Measurements from ENCODE around the gene ADCY6.
"Not testable (repeated sequence)": the region's sequence is repeated elsewhere in the genome, so short reads cannot be mapped to it uniquely, and the experiment has no call there.

ADCY6 gene

DNA sequence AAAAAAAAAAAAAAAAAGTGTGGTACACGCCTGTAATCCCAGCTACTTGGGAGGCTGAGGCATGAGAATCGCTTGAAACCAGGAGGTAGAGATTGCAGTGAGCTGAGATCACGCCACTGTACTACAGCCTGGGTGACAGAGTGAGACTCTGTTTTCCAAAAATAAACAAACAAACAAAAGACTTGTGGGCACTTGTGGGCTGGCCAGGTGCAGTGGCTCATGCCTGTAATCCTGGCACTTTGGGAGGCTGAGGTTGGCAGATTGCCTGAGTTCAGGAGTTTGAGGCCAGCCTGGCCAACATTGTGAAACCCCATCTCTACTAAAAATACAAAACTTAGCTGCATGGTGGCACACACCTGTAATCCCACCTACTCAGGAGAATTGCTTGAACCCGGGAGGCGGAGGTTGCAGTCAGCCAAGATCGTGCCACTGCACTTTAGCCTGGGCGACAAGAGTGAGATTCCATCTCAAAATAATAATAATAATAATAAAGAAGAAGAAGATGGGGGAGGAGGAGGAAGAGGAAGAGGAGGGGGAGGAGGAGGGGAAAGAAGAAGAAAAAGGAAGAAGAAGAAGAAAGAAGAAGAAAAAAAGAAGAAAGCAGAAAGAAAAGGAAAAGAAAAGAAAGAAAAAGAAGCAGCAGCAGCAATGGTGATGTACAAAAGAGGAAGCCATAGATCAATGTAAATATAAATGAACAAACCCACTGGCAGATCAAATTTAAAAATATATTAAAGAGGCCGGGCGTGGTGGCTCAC, 44.5 kb downstream of the ADCY6 start:
- DNase-seq, result no peak

DNA sequence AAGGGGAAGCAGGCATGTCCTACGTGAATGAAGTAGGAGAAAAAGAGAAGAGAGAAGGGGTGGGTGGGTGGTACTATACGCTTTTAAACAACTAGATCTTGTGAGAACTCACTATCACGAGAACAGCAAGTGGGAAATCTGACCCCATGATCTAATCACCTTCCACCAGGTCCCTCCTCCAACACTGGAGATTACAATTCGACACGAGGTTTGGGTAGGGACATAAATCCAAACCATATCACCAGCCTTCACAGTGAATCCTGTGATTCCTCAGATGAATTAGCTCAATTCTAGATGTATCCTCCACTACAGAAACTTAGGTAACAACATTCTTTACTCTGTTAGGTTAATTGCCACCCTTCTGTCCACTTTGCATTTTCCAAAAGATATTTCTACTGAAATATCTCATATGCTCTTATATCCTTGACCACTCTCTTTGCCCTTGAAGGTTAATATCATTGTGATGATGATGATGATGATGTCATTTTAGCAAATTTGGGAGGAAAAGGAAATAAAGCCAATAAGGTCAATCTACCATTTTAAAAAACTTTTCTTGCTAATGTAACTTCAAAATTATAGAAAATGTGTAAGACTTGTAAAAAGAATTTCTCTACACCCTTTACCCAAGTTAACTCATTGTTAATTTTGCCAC, 49.1 kb downstream of the ADCY6 start:
- DNase-seq, result no peak

DNA sequence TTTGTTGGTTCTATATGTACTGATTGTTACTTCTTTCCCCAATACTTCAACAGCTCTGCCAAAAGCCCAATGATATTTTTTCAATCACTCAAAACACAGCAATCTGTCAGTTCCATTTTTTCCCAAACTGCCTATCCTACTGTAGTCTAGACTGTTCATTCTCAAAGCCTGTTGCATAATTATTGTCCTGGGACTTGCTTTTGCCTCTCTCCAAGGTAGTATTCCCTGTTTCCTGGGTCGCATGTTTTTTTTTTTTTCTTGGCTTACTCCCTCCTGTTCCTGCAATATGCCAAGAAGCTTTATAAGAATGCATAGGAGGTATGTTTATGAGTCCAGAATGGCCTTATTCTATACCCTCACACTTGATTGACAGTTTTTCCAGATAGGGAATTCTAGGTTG, 52.4 kb downstream of the ADCY6 start:
- DNase-seq, result no peak

DNA sequence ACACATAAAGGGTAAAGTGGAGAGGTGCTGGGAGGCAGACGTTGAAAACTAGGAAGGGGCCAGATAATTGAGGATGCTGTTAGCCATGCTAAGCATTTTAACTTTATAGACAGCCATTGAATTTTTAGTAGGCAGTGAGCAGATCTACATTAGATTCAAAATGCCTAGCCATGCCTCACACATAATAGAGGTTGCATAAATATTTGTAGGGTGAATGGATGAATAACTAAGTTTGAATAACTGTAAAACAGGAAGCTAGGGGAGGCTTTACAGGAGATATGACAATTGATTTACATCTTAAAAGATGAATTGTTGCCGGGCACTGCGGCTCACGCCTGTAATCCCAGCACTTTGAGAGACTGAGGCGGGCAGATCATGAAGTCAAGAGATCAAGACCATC, 60.1 kb downstream of the ADCY6 start:
- DNase-seq, result no peak

DNA sequence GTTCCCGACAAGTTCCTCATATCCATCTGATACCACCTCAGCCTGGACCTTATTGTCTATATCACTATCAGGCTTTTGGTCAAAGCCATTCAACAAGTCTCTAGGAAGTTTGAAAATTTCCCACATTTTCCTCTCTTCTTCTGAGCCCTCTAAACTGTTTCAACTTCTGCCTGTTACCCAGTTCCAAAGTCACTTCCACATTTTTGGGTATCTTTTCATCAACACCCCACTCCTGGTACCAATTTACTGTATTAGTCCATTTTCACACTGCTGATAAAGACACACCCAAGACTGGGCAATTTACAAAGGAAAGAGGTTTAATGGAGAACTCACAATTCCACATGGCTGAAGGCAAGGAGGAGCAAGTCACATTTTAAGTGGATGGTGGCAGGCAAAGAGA, 68.2 kb downstream of the ADCY6 start:
- DNase-seq, result not testable (repeated sequence)

DNA sequence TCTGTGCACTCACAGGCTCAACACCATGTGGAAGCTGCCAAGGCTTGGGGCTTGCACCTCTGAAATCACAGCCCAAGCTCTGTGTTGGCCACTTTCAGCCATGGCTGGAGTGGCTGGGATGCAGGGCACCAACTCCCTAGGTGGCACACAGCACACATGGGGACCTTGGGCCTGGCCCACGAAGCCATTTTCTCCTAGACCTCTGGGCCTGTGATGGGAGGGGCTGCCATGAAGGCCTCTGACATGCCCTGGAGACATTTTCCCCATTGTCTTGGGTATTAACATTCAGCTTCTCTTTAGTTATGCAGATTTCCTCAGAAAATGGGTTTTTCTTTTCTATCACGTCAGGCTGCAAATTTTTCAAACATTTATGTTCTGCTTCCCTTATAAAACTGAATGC, 68.7 kb downstream of the ADCY6 start:
- DNase-seq, result not testable (repeated sequence)

DNA sequence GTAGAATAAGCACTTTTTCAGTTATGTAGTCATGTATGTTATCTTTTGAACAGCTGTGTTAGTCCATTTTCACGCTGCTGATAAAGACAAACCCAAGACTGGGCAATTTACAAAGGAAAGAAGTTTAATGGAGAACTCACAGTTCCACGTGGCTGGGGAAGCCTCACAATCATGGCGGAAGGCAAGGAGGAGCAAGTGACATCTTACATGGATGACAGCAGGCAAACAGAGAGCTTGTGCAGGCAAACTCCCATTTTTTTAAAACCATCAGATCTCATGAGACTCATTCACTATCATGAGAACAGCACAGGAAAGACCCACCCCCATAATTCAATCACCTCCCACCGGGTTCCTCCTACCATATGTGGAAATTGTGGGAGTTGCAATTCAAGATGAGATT, 69.9 kb downstream of the ADCY6 start:
- DNase-seq, result not testable (repeated sequence)

DNA sequence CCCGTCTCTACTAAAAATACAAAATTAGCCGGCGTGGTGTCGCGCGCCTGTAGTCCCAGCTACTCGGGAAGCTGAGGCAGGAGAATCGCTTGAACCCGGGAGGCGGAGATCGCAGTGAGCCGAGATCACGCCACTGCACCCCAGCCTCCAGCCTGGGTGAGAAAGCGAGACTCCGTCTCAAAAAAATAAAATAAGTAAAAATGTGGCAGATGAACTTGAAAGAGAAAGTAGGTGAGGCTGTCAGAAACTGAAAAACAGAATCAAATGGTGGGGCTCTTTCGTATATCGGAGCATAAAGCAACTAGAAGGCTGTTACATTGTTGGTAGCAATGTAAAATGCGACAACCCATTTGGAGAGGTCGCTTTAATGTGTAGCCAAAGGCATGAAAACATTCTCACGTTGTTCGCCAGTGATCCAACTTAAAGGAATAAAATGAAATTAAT, 71.6 kb downstream of the ADCY6 start:
- DNase-seq, result peak; percentile 24

DNA sequence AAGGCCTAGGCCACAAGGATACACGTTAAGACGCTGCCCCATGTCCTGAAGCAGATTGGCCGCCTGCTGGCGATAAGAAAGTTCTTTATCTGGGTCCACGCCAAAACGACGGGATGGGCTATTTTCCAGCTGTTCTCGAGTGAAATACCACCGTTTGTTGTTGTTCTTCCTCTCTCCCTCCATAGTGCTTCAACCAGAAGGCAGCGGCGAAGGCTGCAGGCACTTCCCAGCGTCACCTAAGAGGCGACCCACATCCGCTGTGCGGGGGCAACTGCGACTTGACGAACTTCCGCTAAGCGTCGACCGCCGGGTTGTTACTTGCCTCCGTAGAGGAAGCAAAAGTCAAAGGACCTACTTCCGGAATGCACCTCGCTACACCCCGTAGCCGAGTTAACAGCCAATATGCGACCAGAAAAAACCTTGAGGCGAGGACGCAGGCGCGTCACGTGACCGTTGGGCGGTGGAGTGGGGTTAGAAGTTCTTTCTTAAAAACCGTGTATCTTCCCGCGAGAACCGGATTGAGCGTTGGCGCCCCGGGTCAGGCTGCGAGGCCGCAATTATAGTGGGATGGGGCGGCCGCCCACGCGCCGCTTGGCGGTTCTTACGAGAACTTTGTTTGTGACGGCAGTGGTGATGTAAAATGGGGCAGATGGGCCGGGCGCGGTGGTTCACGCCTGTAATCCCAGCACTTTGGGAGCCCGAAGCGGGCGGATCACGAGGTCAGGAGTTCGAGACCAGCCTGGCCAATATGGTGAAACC, 72.2 kb downstream of the ADCY6 start, which contains the start of gene CCNT1:
CCNT1 (minus strand) TSS at position 215 of the 759 bp plus-strand sequence; CDS start at position 183, 32 bp downstream.
- DNase-seq, result peak; percentile 100

Data from MV-4-11 (cell line).